HepG2 (cell line): ENCODE data around the gene MRPL14. TPM values are rescaled to one million over a fixed set of nuclear protein-coding genes. Genes with fewer than 3 reads are reported as not detected.

Experiments
- ATF3 ChIP-seq: sonication (generic); formaldehyde crosslinking; IDR thresholded peaks from 2 replicates; pipeline ENCODE4 v1.4.0; 2020; ENCODE audit warnings: missing genetic modification reagents
- CHD2 ChIP-seq: IDR thresholded peaks from 2 replicates; pipeline ENCODE4 v1.6.1; 2011; ENCODE audit warnings: low read depth, low read length, improper control_type of control experiment
- ERF ChIP-seq: IDR thresholded peaks from 2 replicates; pipeline ENCODE4 v1.6.1; 2018; ENCODE audit warnings: missing biosample characterization, missing genetic modification reagents
- HOXA5 ChIP-seq: sonication (generic); formaldehyde crosslinking; IDR thresholded peaks from 2 replicates; pipeline ENCODE4 v1.4.0; 2020; ENCODE audit warnings: missing genetic modification reagents
- KIAA2018 ChIP-seq: sonication (generic); formaldehyde crosslinking; IDR thresholded peaks from 2 replicates; pipeline ENCODE4 v1.5.0; 2020; ENCODE audit warnings: mild to moderate bottlenecking, missing genetic modification reagents, borderline replicate concordance
- KLF16 ChIP-seq, 2 experiments: sonication (generic) in 1 of 2; formaldehyde crosslinking in 1 of 2; IDR thresholded peaks; 2 replicates each; pipeline versions ENCODE4 v1.6.1 to v1.8.0; 2016 to 2023; ENCODE audit warnings: missing genetic modification reagents in 2 of 2, missing compliant biosample characterization in 1 of 2
- MAF1 ChIP-seq: sonication (generic); formaldehyde crosslinking; IDR thresholded peaks from 2 replicates; pipeline ENCODE4 v1.5.0; 2020; ENCODE audit warnings: missing genetic modification reagents, borderline replicate concordance
- MIER3 ChIP-seq: IDR thresholded peaks from 2 replicates; pipeline ENCODE4 v1.6.1; 2016; ENCODE audit warnings: missing compliant biosample characterization, borderline replicate concordance
- MTF2 ChIP-seq: sonication (generic); formaldehyde crosslinking; IDR thresholded peaks from 2 replicates; pipeline ENCODE4 v1.5.0; 2020; ENCODE audit warnings: missing genetic modification reagents, borderline replicate concordance
- NR2F6 ChIP-seq, 2 experiments: IDR thresholded peaks; 2 replicates each; pipeline ENCODE4 v1.6.1; 2016; ENCODE audit warnings: antibody characterized with exemption in 1 of 2, mild to moderate bottlenecking in 1 of 2
- PHF21A ChIP-seq: sonication (generic); formaldehyde crosslinking; IDR thresholded peaks from 2 replicates; pipeline ENCODE4 v1.5.0; 2020; ENCODE audit warnings: mild to moderate bottlenecking, missing genetic modification reagents
- SP5 ChIP-seq: IDR thresholded peaks from 2 replicates; pipeline ENCODE4 v1.6.1; 2016; ENCODE audit warnings: low read depth, borderline replicate concordance
- SPEN ChIP-seq: sonication (generic); formaldehyde crosslinking; IDR thresholded peaks from 2 replicates; pipeline ENCODE4 v1.5.1; 2020; ENCODE audit warnings: low read depth, mild to moderate bottlenecking, missing genetic modification reagents
- ZIK1 ChIP-seq: sonication (generic); formaldehyde crosslinking; IDR thresholded peaks from 2 replicates; pipeline ENCODE4 v1.5.0; 2020; ENCODE audit warnings: mild to moderate bottlenecking, low read depth, missing genetic modification reagents, borderline replicate concordance
- ZNF513 ChIP-seq: sonication (generic); formaldehyde crosslinking; conservative IDR thresholded peaks from 2 replicates; pipeline ENCODE4 v1.5.0; 2020; ENCODE audit warnings: missing genetic modification reagents
- ZNF589 ChIP-seq: sonication (generic); formaldehyde crosslinking; conservative IDR thresholded peaks from 2 replicates; pipeline ENCODE4 v1.8.0; 2022; ENCODE audit warnings: mild to moderate bottlenecking, moderate library complexity, missing genetic modification reagents
- ZNF777 ChIP-seq: sonication (generic); formaldehyde crosslinking; IDR thresholded peaks from 2 replicates; pipeline ENCODE4 v1.4.0; 2020; ENCODE audit warnings: missing genetic modification reagents
- ZUFSP ChIP-seq: sonication (generic); formaldehyde crosslinking; IDR thresholded peaks from 2 replicates; pipeline ENCODE4 v1.9.0; 2021; ENCODE audit warnings: missing genetic modification reagents, mild to moderate bottlenecking, borderline replicate concordance
- polyA plus RNA-seq, 8 experiments: library from polyadenylated mRNA; depleted of rRNA in 3 of 8; stranded (reverse) in 7 of 8; unstranded in 1 of 8; fragments of >200 nt; fragmentation: Illumina TruSeq in 4 of 8; extraction: Trizol in 4 of 8; gene quantifications; 2 replicates each; pipeline versions ENCODE4 v1.2.1 to v1.2.3, GENCODE V29; 2011 to 2016; ENCODE audit warnings: low read depth in 4 of 8, missing spikeins in 1 of 8, mixed read lengths in 1 of 8; ENCODE audit not compliant: insufficient read depth in 1 of 8
- total RNA-seq, 5 experiments: library from RNA; depleted of rRNA; stranded (reverse); fragments of >200 nt; fragmentation: Illumina TruSeq; extraction: Trizol; gene quantifications; 2 replicates each; pipeline ENCODE4 v1.2.3, GENCODE V29; 2016; ENCODE audit warnings: low read depth in 1 of 5

MRPL14 gene
- total and polyA plus RNA-seq, 2 of the 13 experiments (the other 11 are each of a cell fraction or from before 2014, with no cell fraction given) = 157 to 178 TPM

- TF ChIP-seq ZUFSP (CRISPR knock-in tag) = no peak
- TF ChIP-seq ZIK1 (CRISPR knock-in tag) = no peak
- no peak for TF ChIP-seq ZNF513
- TF ChIP-seq ATF3 (CRISPR knock-in tag) = no peak
- no peak for TF ChIP-seq MIER3 (CRISPR knock-in tag)
- no peak for TF ChIP-seq SPEN (CRISPR knock-in tag)
- no peak for TF ChIP-seq ERF (CRISPR knock-in tag)
- no peak for TF ChIP-seq CHD2
- no peak for TF ChIP-seq SP5 (CRISPR knock-in tag)
- TF ChIP-seq MAF1 = no peak
- TF ChIP-seq PHF21A (CRISPR knock-in tag) = no peak
- no peak for TF ChIP-seq KIAA2018 (CRISPR knock-in tag)
- no peak for TF ChIP-seq ZNF777 (CRISPR knock-in tag)
- TF ChIP-seq NR2F6 (IDR thresholded peaks at IDR 0.05) = no peak
- no peak for TF ChIP-seq NR2F6 (CRISPR knock-in tag; IDR thresholded peaks at IDR 0.05)
- no peak for TF ChIP-seq ZNF589 (CRISPR knock-in tag)
- TF ChIP-seq HOXA5 (CRISPR knock-in tag) = no peak
- no peak for TF ChIP-seq MTF2
- TF ChIP-seq KLF16 (CRISPR knock-in tag; IDR thresholded peaks at IDR 0.05) = no peak
Observed at GRCh38 chr6:44133003-44133931, 6.0 kb upstream of the MRPL14 start (continued).
